ENCODE data around the gene FLYWCH2. TPM values are rescaled to one million over a fixed set of nuclear protein-coding genes. Genes with fewer than 3 reads are reported as not detected.
"Not testable (repeated sequence)": the region's sequence is repeated elsewhere in the genome, so short reads cannot be mapped to it uniquely, and the experiment has no call there.

The FLYWCH2 gene
- total and polyA plus RNA-seq, 7 donors: 27.5 to 64.2 (median 43.2) TPM

GRCh38 chr16:2924901-2925755, 42.1 kb downstream of the FLYWCH2 start:
- WGBS, 2 donors: 76 to 83% methylated on average over 42 of the region's 42 CpGs
- H3K27ac ChIP-seq: no peak overlapping the region

DNA sequence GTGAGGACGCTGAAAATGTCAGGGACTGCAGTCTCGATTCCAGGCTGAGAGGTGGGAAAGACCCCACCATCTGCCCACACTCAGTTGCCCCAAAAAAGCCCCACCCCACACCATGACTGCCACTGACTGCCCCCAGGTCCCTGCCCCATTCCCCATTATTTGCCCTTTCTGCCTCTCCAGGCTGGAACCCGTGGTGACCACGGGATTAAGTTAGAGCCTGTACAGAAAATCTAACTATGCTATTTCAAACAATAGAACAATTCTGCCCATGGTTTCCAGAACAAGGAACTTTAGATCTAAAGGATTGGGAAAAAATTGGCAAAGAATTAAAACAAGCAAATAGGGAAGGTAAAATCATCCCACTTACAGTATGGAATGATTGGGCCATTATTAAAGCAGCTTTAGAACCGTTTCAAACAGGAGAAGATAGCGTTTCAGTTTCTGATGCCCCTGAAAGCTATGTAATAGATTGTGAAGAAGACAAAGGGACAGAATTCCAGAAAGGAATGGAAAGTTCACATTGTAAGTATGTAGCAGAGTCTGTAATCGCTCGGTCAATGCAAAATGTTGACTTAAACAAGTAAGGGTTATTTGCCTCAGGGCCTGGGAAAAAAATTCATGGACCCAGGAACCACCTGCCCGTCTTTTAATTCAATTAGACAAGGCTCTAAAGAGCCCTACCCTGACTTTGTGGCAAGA, 43.1 kb downstream of the FLYWCH2 start:
- peaks cover 11 to 34% (median 17%) of the 10 kb centered on the region in 4 donors for H3K36me3 ChIP-seq
- peak overlapping the region in 1 of 4 donors; percentile 29 for H3K27ac ChIP-seq
- intact Hi-C loops (cut with DNase I): loop anchor here (2.0 to 5.0 kb wide), 2 partner anchors 51 to 56 kb away; partner anchors contain the start of gene PKMYT1
- TF ChIP-seq CTCF (IDR thresholded peaks at IDR 0.05): no peak
- TF ChIP-seq EP300 (IDR thresholded peaks at IDR 0.05): no peak
- TF ChIP-seq POLR2AphosphoS5 (IDR thresholded peaks at IDR 0.05): no peak
- TF ChIP-seq POLR2A (IDR thresholded peaks at IDR 0.05): no peak
- no peak overlapping the region for H3K4me3 ChIP-seq
- WGBS, 2 donors: 78 to 79% methylated on average over 9 of the region's 9 CpGs
- no peaks in the 10 kb centered on the region for H3K9me3 ChIP-seq
- no peaks in the 10 kb centered on the region for H3K27me3 ChIP-seq
- peaks cover 0 to 10% (median 9%) of the 10 kb centered on the region in 4 donors for H3K4me1 ChIP-seq
- no peak for DNase-seq

More at GRCh38 chr16:2924901-2925755, 42.1 kb downstream of the FLYWCH2 start:
- no peaks in the 10 kb centered on the region for H3K27me3 ChIP-seq
- H3K9me3 ChIP-seq: no peaks in the 10 kb centered on the region
- H3K4me1 ChIP-seq: peaks cover 0 to 10% (median 9%) of the 10 kb centered on the region in 4 donors
- intact Hi-C loops (cut with DNase I): loop anchor here (5.0 kb wide), 1 partner anchor 57 kb away; the partner anchor contains the start of gene PKMYT1
- TF ChIP-seq EP300 (IDR thresholded peaks at IDR 0.05): no peak
- TF ChIP-seq POLR2A (IDR thresholded peaks at IDR 0.05): no peak
- no peak for TF ChIP-seq CTCF (IDR thresholded peaks at IDR 0.05)
- no peak for TF ChIP-seq POLR2AphosphoS5 (IDR thresholded peaks at IDR 0.05)
- no peak for DNase-seq
- no peak overlapping the region for H3K4me3 ChIP-seq
- peaks cover 5 to 24% (median 9%) of the 10 kb centered on the region in 4 donors for H3K36me3 ChIP-seq

DNA sequence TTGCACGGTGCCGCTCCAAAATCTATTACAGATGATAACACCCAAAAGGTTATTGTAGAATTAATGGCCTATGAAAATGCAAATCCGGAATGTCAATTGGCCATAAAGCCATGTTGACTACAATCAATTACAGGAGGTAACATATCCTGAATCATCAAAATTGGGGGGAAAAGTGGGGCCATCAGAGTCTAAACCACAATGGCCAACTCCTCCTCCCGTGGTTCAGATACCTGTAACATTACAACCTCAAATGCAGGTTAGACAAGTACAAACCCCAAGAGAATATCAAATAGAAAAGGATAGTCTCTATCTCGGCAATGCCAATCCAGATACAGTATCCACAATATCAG, 43.6 kb downstream of the FLYWCH2 start:
- no peaks in the 10 kb centered on the region for H3K27me3 ChIP-seq
- 62 to 81% methylated on average over 5 of the region's 5 CpGs for WGBS, 2 donors
- DNase-seq: no peak
- H3K4me1 ChIP-seq: peaks cover 0 to 10% (median 9%) of the 10 kb centered on the region in 4 donors
- TF ChIP-seq POLR2AphosphoS5 (IDR thresholded peaks at IDR 0.05) (no peak), POLR2A (IDR thresholded peaks at IDR 0.05) (no peak), CTCF (IDR thresholded peaks at IDR 0.05) (no peak), EP300 (IDR thresholded peaks at IDR 0.05) (no peak)
- peaks cover 11 to 34% (median 17%) of the 10 kb centered on the region in 4 donors for H3K36me3 ChIP-seq
- H3K4me3 ChIP-seq: peak overlapping the region in 2 of 4 donors; percentile 17 to 19
- peak overlapping the region in 2 of 4 donors; percentile 29 to 44 for H3K27ac ChIP-seq
- intact Hi-C loops (cut with DNase I): loop anchor here (2.0 to 5.0 kb wide), 2 partner anchors 52 to 56 kb away; partner anchors contain the start of gene PKMYT1
- H3K9me3 ChIP-seq: no peaks in the 10 kb centered on the region

DNA sequence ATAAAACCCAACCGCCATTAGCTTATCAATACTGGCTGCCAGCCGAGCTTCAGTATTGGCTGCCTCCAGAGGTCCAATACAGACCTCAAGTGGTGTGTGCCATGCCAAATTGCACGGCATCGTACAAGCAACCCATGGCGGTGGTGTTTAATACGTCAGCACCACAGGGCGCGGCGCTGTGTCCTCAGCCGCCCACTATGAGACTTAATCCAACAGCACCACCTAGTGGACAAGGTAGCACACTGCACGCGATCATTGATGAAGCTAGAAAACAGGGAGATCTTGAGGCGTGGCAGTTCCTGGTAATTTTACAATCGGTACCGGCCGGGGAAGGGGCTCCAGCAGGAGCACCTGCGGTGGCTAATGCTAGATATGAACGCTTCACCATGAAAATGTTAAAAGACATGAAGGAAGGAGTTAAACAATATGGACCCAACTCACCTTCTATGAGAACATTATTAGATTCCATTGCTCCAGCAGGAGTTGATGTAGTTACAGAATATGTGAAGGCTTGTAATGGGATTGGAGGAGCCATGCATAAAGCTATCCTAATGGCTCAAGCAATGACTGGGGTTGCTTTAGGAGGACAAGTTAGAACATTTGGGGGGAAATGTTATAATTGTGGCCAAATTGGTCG, 44.1 kb downstream of the FLYWCH2 start:
- H3K27ac ChIP-seq: peak overlapping the region in 2 of 4 donors; percentile 29 to 44
- 6 to 9% methylated on average over 19 of the region's 19 CpGs for WGBS, 2 donors
- intact Hi-C loops (cut with DNase I): loop anchor here (2.0 to 5.0 kb wide), 2 partner anchors 52 to 55 kb away; partner anchors contain the start of gene PKMYT1

DNA sequence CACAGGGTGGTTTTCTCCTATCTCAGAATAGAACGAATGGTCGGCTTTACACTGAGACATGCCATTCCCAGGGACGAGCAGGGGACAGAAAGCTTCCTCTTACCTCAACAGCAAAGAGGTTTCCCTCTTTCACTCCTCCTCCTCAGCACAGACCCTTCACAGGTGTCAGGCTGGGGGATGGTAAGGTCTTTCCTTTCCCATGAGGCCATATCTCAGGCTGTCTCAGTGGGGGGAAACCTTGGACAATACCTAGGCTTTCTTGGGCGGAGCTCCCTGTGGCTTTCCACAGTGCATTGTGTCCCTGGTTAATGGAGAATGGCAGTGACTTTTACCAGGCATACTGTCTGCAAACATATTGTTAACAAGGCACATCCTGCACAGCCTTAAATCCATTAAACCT, 45.1 kb downstream of the FLYWCH2 start:
- not testable (repeated sequence) for DNase-seq, H3K27ac ChIP-seq, H3K27me3 ChIP-seq, H3K4me3 ChIP-seq, H3K4me1 ChIP-seq, H3K9me3 ChIP-seq
- WGBS, 2 donors: 87 to 92% methylated on average over 4 of the region's 4 CpGs
- intact Hi-C loops (cut with DNase I): loop anchor here (5.0 kb wide), 1 partner anchor 54 kb away; the partner anchor contains the start of gene PKMYT1
- H3K36me3 ChIP-seq: peaks cover 12 to 31% (median 16%) of the 10 kb centered on the region in 4 donors

More for the DNA sequence above, 44.1 kb downstream of the FLYWCH2 start:
- Histone ChIP-seq H3K4me3 (peak overlapping the region in 2 of 4 donors; percentile 17 to 19), H3K36me3 (peaks cover 11 to 34% (median 17%) of the 10 kb centered on the region in 4 donors), H3K27me3 (no peaks in the 10 kb centered on the region), H3K4me1 (peaks cover 0 to 10% (median 9%) of the 10 kb centered on the region in 4 donors), H3K9me3 (no peaks in the 10 kb centered on the region)
- peak; percentile 95 for DNase-seq
- TF ChIP-seq EP300 (IDR thresholded peaks at IDR 0.05) (no peak), POLR2AphosphoS5 (IDR thresholded peaks at IDR 0.05) (peak in 2 of 4 donors; percentile 17), CTCF (IDR thresholded peaks at IDR 0.05) (peak; percentile 84 to 96 (median 94)), POLR2A (IDR thresholded peaks at IDR 0.05) (no peak)
